Measurements from ENCODE around the gene DDX47. TPM values are rescaled to one million over a fixed set of nuclear protein-coding genes. Genes with fewer than 3 reads are reported as not detected.
"Not testable (repeated sequence)": the region's sequence is repeated elsewhere in the genome, so short reads cannot be mapped to it uniquely, and the experiment has no call there.

Gene DDX47
- polyA plus RNA-seq, 4 donors = 71.7 to 77.8 (median 76.0) TPM

DNA sequence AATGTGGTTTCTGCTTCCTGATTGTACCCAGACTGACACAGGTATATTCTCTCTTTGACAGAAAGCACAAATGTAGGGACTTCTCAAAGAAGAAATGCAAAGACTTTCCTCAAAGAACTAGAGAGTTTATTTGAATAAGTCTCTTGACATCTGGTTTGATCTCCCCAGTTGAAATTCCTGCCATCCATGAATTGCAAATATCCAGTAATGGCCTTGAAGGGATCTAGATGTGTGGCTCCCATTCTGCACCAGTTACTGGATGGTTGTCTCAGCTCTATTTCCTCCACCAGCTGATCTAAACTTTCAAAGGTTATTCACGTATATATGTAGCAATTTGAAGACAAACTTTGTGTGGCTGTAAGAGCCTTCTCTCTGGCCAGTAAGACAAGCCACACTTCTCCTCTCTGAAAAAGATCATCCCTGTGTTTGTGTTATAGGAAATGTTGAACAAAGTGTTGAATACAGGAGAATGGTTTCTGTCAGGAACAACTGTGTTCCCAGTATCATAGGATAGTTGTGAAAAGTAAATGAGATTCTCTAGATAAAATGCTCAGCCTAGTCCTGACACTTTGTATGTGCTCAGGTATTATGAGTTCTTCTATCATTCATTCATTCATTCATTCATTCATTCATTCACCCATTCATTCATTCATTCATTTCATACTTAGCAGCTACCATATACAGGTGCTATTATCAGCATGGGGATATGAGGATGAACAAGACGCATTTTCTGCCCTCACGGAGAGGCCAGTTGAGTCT, 55.5 kb downstream of the DDX47 start:
- no peak for DNase-seq (ENCODE audit: low read depth in 4 of 4, low spot score in 2 of 4)

- DNase-seq (ENCODE audit: low read depth in 4 of 4, low spot score in 2 of 4) = no peak
These were observed 57.3 kb downstream of the DDX47 start for GRCh38 chr12:12870465-12870864.

- no peak for DNase-seq (ENCODE audit: low read depth in 4 of 4, low spot score in 2 of 4)
These were observed 58.5 kb downstream of the DDX47 start for GRCh38 chr12:12871587-12872138.

- peak in 1 of 4 donors; percentile 25 for DNase-seq (ENCODE audit: low read depth in 4 of 4, low spot score in 2 of 4)
These were observed 59.2 kb downstream of the DDX47 start for GRCh38 chr12:12872139-12872933.

- DNase-seq (ENCODE audit: low read depth in 4 of 4, low spot score in 2 of 4) = no peak
These were observed 59.8 kb downstream of the DDX47 start for GRCh38 chr12:12872934-12873275.

DNA sequence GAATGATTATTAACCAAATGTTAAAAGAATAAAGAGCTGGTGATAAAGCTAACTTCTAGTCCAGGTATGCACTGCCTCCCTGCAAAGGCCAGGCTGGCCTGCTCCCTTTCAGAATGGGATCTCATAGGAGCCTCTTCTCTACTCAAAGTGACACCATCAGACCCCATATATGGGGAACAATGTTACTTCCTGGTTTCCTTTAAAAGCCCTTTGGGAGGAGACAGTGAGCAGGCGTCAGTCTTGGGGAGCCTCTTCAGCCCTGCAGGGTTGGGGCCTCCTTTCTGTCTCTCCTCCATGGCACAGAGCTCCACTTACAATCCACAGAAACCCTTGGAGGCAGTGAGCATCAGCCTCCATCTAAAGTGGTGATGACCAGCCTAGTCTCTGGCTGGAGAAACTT, 60.9 kb downstream of the DDX47 start:
- DNase-seq (ENCODE audit: low read depth in 4 of 4, low spot score in 2 of 4) = no peak

GRCh38 chr12:12875301-12875700, 62.2 kb downstream of the DDX47 start:
- not testable (repeated sequence) for DNase-seq (ENCODE audit: low read depth in 4 of 4, low spot score in 2 of 4)

DNA sequence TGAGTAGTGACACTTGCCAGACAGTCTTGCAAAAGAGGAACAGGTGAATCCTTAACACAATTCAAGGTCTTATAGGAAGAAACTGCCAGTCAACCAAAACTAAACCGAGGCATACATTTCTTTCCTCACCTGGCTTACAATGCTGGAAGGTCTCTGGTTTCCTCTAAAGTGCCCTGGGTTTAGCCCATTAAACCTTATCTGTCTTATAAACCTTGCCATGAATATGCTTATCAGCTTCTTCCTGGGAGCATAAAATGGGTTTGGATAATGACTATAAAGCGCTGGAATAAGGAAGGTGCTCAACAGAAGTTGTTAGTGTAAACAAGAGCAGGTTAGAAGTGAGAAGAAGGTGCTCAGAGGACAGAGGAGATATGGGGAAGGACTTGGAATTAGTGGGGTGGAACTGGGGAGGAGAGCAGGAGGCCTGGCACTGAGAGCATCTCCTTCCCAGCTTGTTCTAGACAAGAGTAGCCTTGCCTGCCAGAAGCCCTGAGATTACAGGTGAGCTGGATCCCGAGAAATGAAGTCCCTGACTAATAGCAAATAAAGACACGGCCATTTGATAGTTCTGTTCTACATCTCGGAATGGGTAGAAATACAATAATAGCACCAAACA, 64.1 kb downstream of the DDX47 start:
- DNase-seq (ENCODE audit: low read depth in 4 of 4, low spot score in 2 of 4) = no peak

GRCh38 chr12:12877781-12878455, 64.8 kb downstream of the DDX47 start:
- DNase-seq (ENCODE audit: low read depth in 4 of 4, low spot score in 2 of 4) = no peak

Other genes with a start within 250 kb of the DDX47 start
- 10 to 100 TPM; 30.8 to 38.8 (median 33.6) TPM for gene CREBL2, start 201.5 kb upstream of the DDX47 start, polyA plus RNA-seq (ENCODE audit: insufficient read length in 4 of 4)
- gene GPR19, start 117.2 kb upstream of the DDX47 start, polyA plus RNA-seq (ENCODE audit: insufficient read length in 4 of 4) = 1 to 10 TPM in 3 of 4 donors, under 1 TPM in 1; 0.94 to 2.2 (median 1.2) TPM
- gene CDKN1B, start 96.0 kb upstream of the DDX47 start, polyA plus RNA-seq (ENCODE audit: insufficient read length in 4 of 4) = 10 to 100 TPM; 60.7 to 81.3 (median 73.0) TPM
- 10 to 100 TPM in 2 of 4 donors, 1 to 10 TPM in 2; 7.4 to 14.5 (median 9.6) TPM for gene APOLD1, start 27.7 kb upstream of the DDX47 start, polyA plus RNA-seq (ENCODE audit: insufficient read length in 4 of 4)
- gene GPRC5A, start 78.2 kb downstream of the DDX47 start, polyA plus RNA-seq (ENCODE audit: insufficient read length in 4 of 4) = 10 to 100 TPM in 2 of 4 donors, 1 to 10 TPM in 2; 6.8 to 10.7 (median 9.4) TPM
- 1 to 10 TPM in 2 of 4 donors, under 1 TPM in 2; 0.30 to 1.2 (median 0.92) TPM for gene GPRC5D, start 138.8 kb downstream of the DDX47 start, polyA plus RNA-seq (ENCODE audit: insufficient read length in 4 of 4)
- 10 to 100 TPM; 57.3 to 75.9 (median 70.1) TPM for gene HEBP1, start 186.9 kb downstream of the DDX47 start, polyA plus RNA-seq (ENCODE audit: insufficient read length in 4 of 4)
- 10 to 100 TPM; 10.3 to 13.6 (median 12.7) TPM for gene FAM234B, start 231.0 kb downstream of the DDX47 start, polyA plus RNA-seq (ENCODE audit: insufficient read length in 4 of 4)